OCI-LY3 (cell line): ENCODE measurements around the gene RRAS2.

Experiments used
- H2AFZ ChIP-seq: fragments of 200-600, 300-600 bp; shearing (Covaris generic); 2 replicates; pipeline ENCODE4 v1.6.0; 2014; ENCODE audit warnings: antibody characterized with exemption, low read depth, low read length
- H3K27ac ChIP-seq: fragments of 200-600, 300-600 bp; sonication (generic); 2 replicates; pipeline ENCODE4 v1.5.1; 2014; ENCODE audit warnings: mild to moderate bottlenecking, low read length, moderate library complexity, mixed read lengths
- H3K27me3 ChIP-seq: fragments of 200-600, 300-600 bp; sonication (generic); 2 replicates; pipeline ENCODE4 v1.6.1; 2014; ENCODE audit warnings: low read depth, low read length, mixed read lengths
- H3K36me3 ChIP-seq: fragments of 200-600, 300-600 bp; sonication (generic); replicated peaks from 2 replicates; pipeline ENCODE3; 2014; ENCODE audit warnings: low read depth, low read length, mixed read lengths
- H3K4me1 ChIP-seq: fragments of 300-600, 200-600 bp; sonication (generic); 2 replicates; pipeline ENCODE4 v1.6.1; 2014; ENCODE audit warnings: low read length, mixed read lengths
- H3K4me2 ChIP-seq: fragments of 200-600, 300-600 bp; sonication (generic); 2 replicates; pipeline ENCODE4 v1.6.1; 2014; ENCODE audit warnings: low read length, mixed read lengths
- H3K4me3 ChIP-seq: fragments of 300-600, 200-600 bp; sonication (generic); 2 replicates; pipeline ENCODE4 v1.5.1; 2014; ENCODE audit warnings: antibody characterized with exemption, mild to moderate bottlenecking, low read length, moderate library complexity
- H3K79me2 ChIP-seq: fragments of 300-600, 200-600 bp; shearing (Covaris generic); 2 replicates; pipeline ENCODE4 v1.6.1; 2014; ENCODE audit warnings: mild to moderate bottlenecking, low read length, mixed read lengths
- H3K9ac ChIP-seq: fragments of 300-600, 200-600 bp; shearing (Covaris generic); 2 replicates; pipeline ENCODE4 v1.6.0; 2014; ENCODE audit warnings: mild to moderate bottlenecking, low read length, moderate library complexity
- H3K9me3 ChIP-seq: fragments of 200-600, 300-600 bp; shearing (Covaris generic); 2 replicates; pipeline ENCODE4 v1.6.1; 2014; ENCODE audit warnings: low read length, mixed read lengths; ENCODE audit not compliant: insufficient read depth
- H4K20me1 ChIP-seq: fragments of 200-600, 300-600 bp; sonication (generic); 2 replicates; pipeline ENCODE4 v1.6.1; 2016; ENCODE audit warnings: low read length, mixed read lengths; ENCODE audit not compliant: insufficient read depth
- CTCF ChIP-seq: fragments of 200-600, 300-600 bp; sonication (generic); IDR thresholded peaks from 2 replicates; pipeline ENCODE4 v1.5.1; 2014; ENCODE audit warnings: antibody characterized with exemption, low read length, low read depth
- EZH2phosphoT487 ChIP-seq: fragments of 200-600 bp; shearing (Covaris generic); IDR thresholded peaks from 2 replicates; pipeline ENCODE4 v1.6.1; 2018; ENCODE audit warnings: antibody characterized with exemption, mixed run types, low read depth

Gene RRAS2

GRCh38 chr11:14267861-14268635, 90.9 kb downstream of the RRAS2 start:
- H4K20me1 ChIP-seq: no peaks in the 10 kb centered on the region
- H3K27ac ChIP-seq: no peak overlapping the region
- no peak overlapping the region for H2AFZ ChIP-seq
- H3K9ac ChIP-seq: no peak overlapping the region
- no peaks in the 10 kb centered on the region for H3K27me3 ChIP-seq
- peaks cover 5% of the 10 kb centered on the region; the same call in 1 of the 2 replicates for H3K4me1 ChIP-seq
- no peak overlapping the region for H3K4me2 ChIP-seq
- TF ChIP-seq EZH2phosphoT487 (no peak), CTCF (no peak)
- no peaks in the 10 kb centered on the region for H3K9me3 ChIP-seq
- peaks cover 12% of the 10 kb centered on the region for H3K36me3 ChIP-seq
- H3K4me3 ChIP-seq: no peak overlapping the region
- no peaks in the 10 kb centered on the region for H3K79me2 ChIP-seq

- H2AFZ ChIP-seq: no peak overlapping the region
- no peak overlapping the region for H3K27ac ChIP-seq
- TF ChIP-seq EZH2phosphoT487 (no peak), CTCF (no peak)
- H4K20me1 ChIP-seq: no peaks in the 10 kb centered on the region
- H3K36me3 ChIP-seq: peaks cover 9% of the 10 kb centered on the region
- no peak overlapping the region for H3K4me2 ChIP-seq
- H3K4me1 ChIP-seq: peaks cover 5% of the 10 kb centered on the region; the same call in 1 of the 2 replicates
- H3K27me3 ChIP-seq: no peaks in the 10 kb centered on the region
- no peaks in the 10 kb centered on the region for H3K79me2 ChIP-seq
- H3K9ac ChIP-seq: no peak overlapping the region
- no peaks in the 10 kb centered on the region for H3K9me3 ChIP-seq
- H3K4me3 ChIP-seq: no peak overlapping the region
Measured at GRCh38 chr11:14266622-14267021, 92.4 kb downstream of the RRAS2 start.

- H4K20me1 ChIP-seq: no peaks in the 10 kb centered on the region
- no peaks in the 10 kb centered on the region for H3K4me1 ChIP-seq
- H3K4me3 ChIP-seq: no peak overlapping the region
- no peaks in the 10 kb centered on the region for H3K79me2 ChIP-seq
- H3K27me3 ChIP-seq: no peaks in the 10 kb centered on the region
- H3K4me2 ChIP-seq: no peak overlapping the region
- H3K9ac ChIP-seq: no peak overlapping the region
- peaks cover 9% of the 10 kb centered on the region for H3K36me3 ChIP-seq
- H3K27ac ChIP-seq: no peak overlapping the region
- TF ChIP-seq CTCF (no peak), EZH2phosphoT487 (no peak)
- H3K9me3 ChIP-seq: no peaks in the 10 kb centered on the region
- no peak overlapping the region for H2AFZ ChIP-seq
Measured at GRCh38 chr11:14264966-14265365, 94.0 kb downstream of the RRAS2 start.

GRCh38 chr11:14262271-14262846, 96.6 kb downstream of the RRAS2 start:
- H3K9me3 ChIP-seq: no peaks in the 10 kb centered on the region
- no peak overlapping the region for H3K4me3 ChIP-seq
- no peak overlapping the region for H3K9ac ChIP-seq
- no peaks in the 10 kb centered on the region for H3K27me3 ChIP-seq
- H3K4me1 ChIP-seq: no peaks in the 10 kb centered on the region
- no peak for TF ChIP-seq CTCF
- H3K79me2 ChIP-seq: no peaks in the 10 kb centered on the region
- no peak overlapping the region for H3K4me2 ChIP-seq
- H4K20me1 ChIP-seq: no peaks in the 10 kb centered on the region
- H2AFZ ChIP-seq: no peak overlapping the region
- no peak overlapping the region for H3K27ac ChIP-seq
- H3K36me3 ChIP-seq: peaks cover 9% of the 10 kb centered on the region
